Panc1 (cell line): ENCODE data around the gene LUZP4. TPM values are rescaled to one million over a fixed set of nuclear protein-coding genes. Genes with fewer than 3 reads are reported as not detected.

ENCODE experiments used
- ATAC-seq: fragments of 200-7000 bp; cut with Tn5 transposase; 2 replicates; pipeline ENCODE4 v1.9.1; 2020; ENCODE audit warnings: mild to moderate bottlenecking, moderate library complexity
- BruUV-seq: library from RNA; stranded (reverse); fragments of 400-500 nt; replicated peaks from 2 replicates; lab custom pipeline; 2021; lab: Mats Ljungman, UMichigan
- CTCF ChIA-PET: fragments of 300-600 bp; sonication (Branson Sonifier 250); formaldehyde crosslinking; loops from one replicate; lab custom pipeline; 2022; ENCODE audit warnings: antibody characterized with exemption; lab: Charles Lee
- POLR2A ChIA-PET: fragments of 300-600 bp; sonication (Branson Sonifier 250); formaldehyde crosslinking; loops from one replicate; lab custom pipeline; 2022; ENCODE audit warnings: antibody characterized with exemption; lab: Charles Lee
- DNase-seq: peaks from one replicate; pipeline ENCODE4 v3.0.0-alpha.2; 2010; ENCODE audit warnings: low read depth, low spot score
- H3K27ac ChIP-seq: 2 replicates; pipeline ENCODE4 v1.5.1; 2011; ENCODE audit warnings: mild to moderate bottlenecking, low read length, inconsistent platforms
- H3K27me3 ChIP-seq: fragments of 200-500 bp; sonication (Bioruptor generic); 2 replicates; pipeline ENCODE4 v1.6.0; 2014; ENCODE audit warnings: low read length, inconsistent platforms; ENCODE audit not compliant: control insufficient read depth, insufficient read depth
- H3K36me3 ChIP-seq: fragments of 200-500 bp; sonication (Bioruptor generic); 2 replicates; pipeline ENCODE4 v1.5.1; 2014; ENCODE audit warnings: inconsistent platforms, mild to moderate bottlenecking, low read length, moderate library complexity; ENCODE audit not compliant: control insufficient read depth, insufficient read depth
- H3K4me1 ChIP-seq: 2 replicates; pipeline ENCODE4 v1.5.1; 2011; ENCODE audit warnings: inconsistent platforms, mild to moderate bottlenecking, low read length, moderate library complexity; ENCODE audit not compliant: control insufficient read depth, insufficient read depth
- H3K4me3 ChIP-seq, 2 experiments: 2 replicates each; pipeline ENCODE4 v1.5.1; 2011 to 2012; ENCODE audit warnings: low read depth in 2 of 2, low read length in 2 of 2, mild to moderate bottlenecking in 2 of 2, inconsistent platforms in 1 of 2, moderate library complexity in 1 of 2
- H3K9me3 ChIP-seq: fragments of 200-500 bp; sonication (Bioruptor generic); 2 replicates; pipeline ENCODE4 v1.5.1; 2014; ENCODE audit warnings: low read depth, mild to moderate bottlenecking, inconsistent platforms, low read length, moderate library complexity; ENCODE audit not compliant: control insufficient read depth, insufficient read depth
- CTCF ChIP-seq: fragments of 450-650 bp; IDR thresholded peaks from 2 replicates; pipeline ENCODE4 v1.5.1; 2017; ENCODE audit warnings: mild to moderate bottlenecking
- POLR2AphosphoS5 ChIP-seq: IDR thresholded peaks from 2 replicates; pipeline ENCODE4 v1.6.1; 2012; ENCODE audit warnings: mild to moderate bottlenecking, low read depth, low read length, moderate library complexity
- REST ChIP-seq, 2 experiments: IDR thresholded peaks; 2 replicates each; pipeline ENCODE4 v1.6.1; 2011 to 2012; ENCODE audit warnings: low read depth in 2 of 2, control low read depth in 1 of 2, low read length in 1 of 2, mild to moderate bottlenecking in 1 of 2, moderate library complexity in 1 of 2; ENCODE audit not compliant: insufficient read depth in 1 of 2
- SIN3A ChIP-seq: IDR thresholded peaks from 2 replicates; pipeline ENCODE4 v1.6.1; 2012; ENCODE audit warnings: low read depth, mild to moderate bottlenecking, low read length, moderate library complexity, borderline replicate concordance; ENCODE audit not compliant: insufficient read depth
- TCF7L2 ChIP-seq: IDR thresholded peaks from 2 replicates; pipeline ENCODE4 v1.6.1; 2011; ENCODE audit warnings: mild to moderate bottlenecking, low read depth, low read length, inconsistent platforms
- in situ Hi-C: cut with HindIII; loops from 2 replicates; pipeline ENCODE4 v1.10.0; 2016; ENCODE audit warnings: low sequenced_read_pairs, low pct_unique_long_range_greater_than_20kb
- intact Hi-C: fragments of 100-400 bp; cut with micrococcal nuclease; formaldehyde crosslinking; loops from one replicate; pipeline ENCODE4 v1.10.0; 2022; ENCODE audit not compliant: unreplicated experiment
- total RNA-seq: library from RNA; stranded (reverse); gene quantifications from one replicate; pipeline ENCODE4 v1.2.1, GENCODE V29; 2021; ENCODE audit not compliant: unreplicated experiment

The LUZP4 gene
- total RNA-seq, 1 experiment from 2014 or later: not detected

GRCh38 chrX:115318139-115318538 lies 28.6 kb downstream of the LUZP4 start:
- in situ Hi-C loops (no loop called here), intact Hi-C loops (no loop called here)
- POLR2A ChIA-PET: no interaction called here
- Histone ChIP-seq H3K9me3 (no peaks in the 10 kb centered on the region), H3K4me1 (no peaks in the 10 kb centered on the region), H3K27me3 (no peaks in the 10 kb centered on the region), H3K27ac (no peak overlapping the region), H3K4me3 (no peak overlapping the region), H3K36me3 (no peaks in the 10 kb centered on the region)
- TF ChIP-seq REST (IDR thresholded peaks at IDR 0.05; ENCODE audit: insufficient read depth in 1 of 2, low read depth in 2 of 2, low read length in 1 of 2): no peak
- TF ChIP-seq CTCF: no peak
- no peak for TF ChIP-seq TCF7L2
- no peak for TF ChIP-seq SIN3A
- TF ChIP-seq POLR2AphosphoS5: no peak
- BruUV-seq: no TSS peak
- CTCF ChIA-PET: no interaction called here
- ATAC-seq: no peak
- DNase-seq: no peak

GRCh38 chrX:115322375-115322774 lies 32.9 kb downstream of the LUZP4 start:
- no peak overlapping the region for H3K4me3 ChIP-seq
- no peaks in the 10 kb centered on the region for H3K9me3 ChIP-seq
- ATAC-seq (no peak), DNase-seq (no peak)
- H3K27ac ChIP-seq: no peak overlapping the region
- ChIA-PET POLR2A (no interaction called here), CTCF (no interaction called here)
- in situ Hi-C loops (no loop called here), intact Hi-C loops (no loop called here)
- BruUV-seq: no TSS peak
- TF ChIP-seq POLR2AphosphoS5 (no peak), SIN3A (no peak), TCF7L2 (no peak), CTCF (no peak), REST (IDR thresholded peaks at IDR 0.05; ENCODE audit: insufficient read depth in 1 of 2, low read depth in 2 of 2, low read length in 1 of 2) (no peak)
- no peaks in the 10 kb centered on the region for H3K36me3 ChIP-seq
- no peaks in the 10 kb centered on the region for H3K4me1 ChIP-seq
- H3K27me3 ChIP-seq: no peaks in the 10 kb centered on the region
